Caco-2 (cell line): Measurements from ENCODE around the gene RUNX2. TPM values are rescaled to one million over a fixed set of nuclear protein-coding genes. Genes with fewer than 3 reads are reported as not detected.

Source experiments
- BruUV-seq: library from RNA; stranded (reverse); fragments of 400-500 nt; replicated peaks from 2 replicates; lab custom pipeline; 2021; lab: Mats Ljungman, UMichigan
- CTCF ChIA-PET: fragments of 300-600 bp; sonication (Branson Sonifier 250); formaldehyde crosslinking; loops from one replicate; lab custom pipeline; 2022; ENCODE audit warnings: antibody characterized with exemption; lab: Charles Lee
- POLR2A ChIA-PET: fragments of 300-600 bp; sonication (Branson Sonifier 250); formaldehyde crosslinking; loops from one replicate; lab custom pipeline; 2022; ENCODE audit warnings: antibody characterized with exemption; lab: Charles Lee
- DNase-seq, 2 experiments: peaks; one replicate each; pipeline versions ENCODE4 v3.0.0 to v3.0.0-alpha.2; 2020 to 2022
- H3K27me3 ChIP-seq: replicated peaks from 2 replicates; pipeline ENCODE4 v1.6.0; 2011; ENCODE audit warnings: low read length; ENCODE audit not compliant: control insufficient read depth, insufficient read depth
- H3K36me3 ChIP-seq: 2 replicates; pipeline ENCODE4 v1.5.1; 2011; ENCODE audit warnings: low read length; ENCODE audit not compliant: control insufficient read depth, insufficient read depth
- H3K4me1 ChIP-seq: fragments of 250-450 bp; sonication (Bioruptor Pico); 2 replicates; pipeline ENCODE4 v1.5.1; 2020; ENCODE audit warnings: mild to moderate bottlenecking
- H3K4me3 ChIP-seq: 2 replicates; pipeline ENCODE4 v1.5.1; 2011; ENCODE audit warnings: low read depth, mild to moderate bottlenecking, control low read depth, low read length
- H3K9me3 ChIP-seq: fragments of 250-450 bp; sonication (Bioruptor Pico); 2 replicates; pipeline ENCODE4 v1.5.1; 2020; ENCODE audit warnings: mild to moderate bottlenecking, moderate library complexity
- H3K27ac Mint-ChIP-seq: one replicate; pipeline ENCODE4 v1.8.0; 2022; ENCODE audit warnings: mixed read lengths; ENCODE audit not compliant: unreplicated experiment
- H3K27me3 Mint-ChIP-seq: one replicate; pipeline ENCODE4 v1.8.0; 2022; ENCODE audit warnings: mixed read lengths; ENCODE audit not compliant: insufficient read depth, unreplicated experiment
- H3K36me3 Mint-ChIP-seq: one replicate; pipeline ENCODE4 v1.8.0; 2022; ENCODE audit warnings: mild to moderate bottlenecking, mixed read lengths; ENCODE audit not compliant: insufficient read depth, unreplicated experiment
- H3K4me1 Mint-ChIP-seq: one replicate; pipeline ENCODE4 v1.8.0; 2022; ENCODE audit warnings: low read depth, mixed read lengths; ENCODE audit not compliant: unreplicated experiment
- H3K4me3 Mint-ChIP-seq: one replicate; pipeline ENCODE4 v1.8.0; 2022; ENCODE audit warnings: mild to moderate bottlenecking, moderate library complexity, mixed read lengths; ENCODE audit not compliant: unreplicated experiment
- H3K9me3 Mint-ChIP-seq: one replicate; pipeline ENCODE4 v1.8.0; 2022; ENCODE audit warnings: mixed read lengths; ENCODE audit not compliant: unreplicated experiment
- CTCF ChIP-seq, 2 experiments: fragments of 200-600 bp in 1 of 2; IDR thresholded peaks; 1 replicate in 1 of 2; 2 replicates in 1 of 2; pipeline versions ENCODE4 v1.5.1 to v1.8.0; 2011 to 2022; ENCODE audit warnings: antibody characterized with exemption in 1 of 2, control low read depth in 1 of 2, inconsistent platforms in 1 of 2, low read depth in 1 of 2, low read length in 1 of 2, mild to moderate bottlenecking in 1 of 2, moderate library complexity in 1 of 2; ENCODE audit not compliant: insufficient read depth in 1 of 2, severe bottlenecking in 1 of 2, unreplicated experiment in 1 of 2
- intact Hi-C: fragments of 100-400 bp; cut with micrococcal nuclease; formaldehyde crosslinking; loops from one replicate; pipeline ENCODE4 v1.10.0; 2022; ENCODE audit not compliant: unreplicated experiment
- total RNA-seq: library from RNA; stranded (reverse); gene quantifications from 2 replicates; pipeline ENCODE4 v1.2.3, GENCODE V29; 2022

RUNX2 gene
- total RNA-seq, 1 experiment from 2014 or later, result not detected

- Mint-ChIP-seq H3K36me3 (no peaks in the 10 kb centered on the region), H3K4me3 (no peak overlapping the region), H3K4me1 (no peaks in the 10 kb centered on the region), H3K27ac (no peak overlapping the region), H3K9me3 (no peaks in the 10 kb centered on the region), H3K27me3 (no peaks in the 10 kb centered on the region)
- DNase-seq, result no peak
- Histone ChIP-seq H3K36me3 (no peaks in the 10 kb centered on the region), H3K27me3 (no peaks in the 10 kb centered on the region), H3K4me3 (no peak overlapping the region), H3K4me1 (no peaks in the 10 kb centered on the region), H3K9me3 (peaks cover 4% of the 10 kb centered on the region; the same call in 1 of the 2 replicates)
- no peak for TF ChIP-seq CTCF (IDR thresholded peaks at IDR 0.05; ENCODE audit: insufficient read depth in 1 of 2, low read depth in 1 of 2, low read length in 1 of 2, severe bottlenecking in 1 of 2, unreplicated experiment in 1 of 2)
- intact Hi-C loops, result no loop called here
- ChIA-PET POLR2A (no interaction called here), CTCF (interaction anchor here (0.6 kb wide), 1 partner anchor 653 kb away, joined by 5 read pairs; no protein-coding TSS in a partner anchor)
- no TSS peak for BruUV-seq
These were observed 17.9 kb upstream of the RUNX2 start for GRCh38 chr6:45310118-45310788.

- Histone ChIP-seq H3K36me3 (no peaks in the 10 kb centered on the region), H3K4me3 (no peak overlapping the region), H3K9me3 (no peaks in the 10 kb centered on the region), H3K27me3 (no peaks in the 10 kb centered on the region), H3K4me1 (no peaks in the 10 kb centered on the region)
- POLR2A ChIA-PET, result no interaction called here
- intact Hi-C loops, result no loop called here
- CTCF ChIA-PET, result no interaction called here
- no peaks in the 10 kb centered on the region for H3K4me1 Mint-ChIP-seq
- H3K27ac Mint-ChIP-seq, result no peak overlapping the region
- TF ChIP-seq CTCF (IDR thresholded peaks at IDR 0.05; ENCODE audit: insufficient read depth in 1 of 2, low read depth in 1 of 2, low read length in 1 of 2, severe bottlenecking in 1 of 2, unreplicated experiment in 1 of 2), result no peak
- no peak overlapping the region for H3K4me3 Mint-ChIP-seq
- BruUV-seq, result no TSS peak
- no peak for DNase-seq
- H3K27me3 Mint-ChIP-seq, result no peaks in the 10 kb centered on the region
- H3K36me3 Mint-ChIP-seq, result no peaks in the 10 kb centered on the region
- H3K9me3 Mint-ChIP-seq, result no peaks in the 10 kb centered on the region
These were observed 14.0 kb upstream of the RUNX2 start for GRCh38 chr6:45314146-45314545.

- Mint-ChIP-seq H3K4me3 (no peak overlapping the region), H3K4me1 (no peaks in the 10 kb centered on the region), H3K27me3 (no peaks in the 10 kb centered on the region), H3K9me3 (no peaks in the 10 kb centered on the region), H3K27ac (no peak overlapping the region), H3K36me3 (no peaks in the 10 kb centered on the region)
- no peak for DNase-seq
- POLR2A ChIA-PET, result no interaction called here
- Histone ChIP-seq H3K36me3 (no peaks in the 10 kb centered on the region), H3K9me3 (no peaks in the 10 kb centered on the region), H3K27me3 (no peaks in the 10 kb centered on the region), H3K4me1 (no peaks in the 10 kb centered on the region), H3K4me3 (no peak overlapping the region)
- intact Hi-C loops, result no loop called here
- BruUV-seq, result no TSS peak
- TF ChIP-seq CTCF (IDR thresholded peaks at IDR 0.05; ENCODE audit: insufficient read depth in 1 of 2, low read depth in 1 of 2, low read length in 1 of 2, severe bottlenecking in 1 of 2, unreplicated experiment in 1 of 2), result no peak
- CTCF ChIA-PET, result no interaction called here
These were observed 7.8 kb upstream of the RUNX2 start for GRCh38 chr6:45320349-45320748.
